Fibroblast of lung (primary cell): ENCODE results near the gene TACC2.

Experiments
- CTCF ChIP-seq, 2 donors: IDR thresholded peaks in 1 of 2; conservative IDR thresholded peaks in 1 of 2; 1 replicate in 1 of 2; 2 replicates in 1 of 2; pipeline ENCODE4 v1.5.1; 2011 to 2012; ENCODE audit warnings: low read length in 2 of 2, control low read depth in 1 of 2, inconsistent platforms in 1 of 2, low read depth in 1 of 2, mild to moderate bottlenecking in 1 of 2
- EZH2 ChIP-seq: IDR thresholded peaks from 2 replicates; pipeline ENCODE4 v1.5.1; 2012; ENCODE audit warnings: low read length, control low read depth, mild to moderate bottlenecking; ENCODE audit errors: missing control alignments

- no peak for TF ChIP-seq CTCF (conservative IDR thresholded peaks at IDR 0.05 in 1 of 2, IDR thresholded peaks at IDR 0.05 in 1 of 2; ENCODE audit: low read depth in 1 of 2, low read length in 2 of 2)
- no peak for TF ChIP-seq EZH2
These were observed 107.7 kb downstream of the TACC2 start for GRCh38 chr10:122096705-122097104.
